Glutamatergic neuron (in vitro differentiated cells): ENCODE measurements around the gene FAN1. TPM values are rescaled to one million over a fixed set of nuclear protein-coding genes. Genes with fewer than 3 reads are reported as not detected.

Experiments used
- DNase-seq: peaks from one replicate; pipeline ENCODE4 v3.0.0; 2022
- H3K27ac Mint-ChIP-seq: one replicate; pipeline ENCODE4 v1.8.0; 2020; ENCODE audit warnings: mild to moderate bottlenecking, mixed read lengths, inconsistent platforms; ENCODE audit not compliant: unreplicated experiment
- H3K27me3 Mint-ChIP-seq: one replicate; pipeline ENCODE4 v1.8.0; 2020; ENCODE audit warnings: mild to moderate bottlenecking, moderate library complexity, mixed read lengths, inconsistent platforms; ENCODE audit not compliant: unreplicated experiment
- H3K36me3 Mint-ChIP-seq: one replicate; pipeline ENCODE4 v1.8.0; 2020; ENCODE audit warnings: mild to moderate bottlenecking, mixed read lengths, inconsistent platforms; ENCODE audit not compliant: unreplicated experiment
- H3K4me1 Mint-ChIP-seq: one replicate; pipeline ENCODE4 v1.8.0; 2020; ENCODE audit warnings: mild to moderate bottlenecking, low read depth, mixed read lengths, inconsistent platforms; ENCODE audit not compliant: unreplicated experiment
- H3K4me3 Mint-ChIP-seq: one replicate; pipeline ENCODE4 v1.8.0; 2020; ENCODE audit warnings: mild to moderate bottlenecking, mixed read lengths, inconsistent platforms; ENCODE audit not compliant: unreplicated experiment
- H3K9me3 Mint-ChIP-seq: one replicate; pipeline ENCODE4 v1.8.0; 2020; ENCODE audit warnings: mild to moderate bottlenecking, moderate library complexity, mixed read lengths, inconsistent platforms; ENCODE audit not compliant: unreplicated experiment
- total RNA-seq: library from RNA; stranded (reverse); fragmentation: NEBNext Ultra II Directional; extraction: Animal tissue kit (Norgen Biotek cat#: 25700); gene quantifications from one replicate; pipeline ENCODE4 v1.2.1, GENCODE V29; 2021; ENCODE audit not compliant: unreplicated experiment
- TF ChIP-seq, protein P1 (sequence below): fragments of 200-600 bp; sonication (generic); IDR thresholded peaks from one replicate; pipeline ENCODE4 v1.5.0; 2021; ENCODE audit not compliant: partially characterized antibody, unreplicated experiment

FAN1 gene
- total RNA-seq, 1 donor from 2014 or later, result 22.9 TPM

DNA sequence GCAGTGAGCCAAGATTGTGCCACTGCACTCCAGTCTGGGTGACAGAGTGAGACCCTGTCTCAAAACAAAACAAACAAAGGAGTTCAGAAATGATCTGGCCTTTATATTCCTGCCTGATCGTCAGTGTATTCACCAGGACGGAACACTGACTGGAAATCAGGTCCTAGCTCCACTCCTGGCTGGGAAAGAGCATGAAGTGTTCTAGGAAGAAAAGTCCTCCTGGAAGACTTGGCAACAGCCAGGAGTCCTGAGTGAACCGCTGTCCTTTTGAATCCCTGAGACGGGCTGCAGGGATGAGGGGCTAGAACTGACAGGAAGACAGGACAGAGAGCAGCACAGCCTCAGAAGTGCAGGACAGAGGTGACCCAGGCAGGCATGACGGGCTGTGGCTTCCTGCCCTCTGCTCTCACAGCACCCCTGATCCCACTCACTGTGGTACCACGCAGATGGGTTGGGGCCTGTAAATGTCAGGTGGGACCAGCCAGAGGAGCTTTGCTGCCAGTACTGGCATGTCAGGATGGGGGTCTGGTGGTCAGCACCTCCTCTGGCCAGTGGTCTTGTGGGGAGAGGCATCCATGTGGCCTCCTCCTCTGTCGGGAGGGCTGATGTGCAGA, 23.5 kb downstream of the FAN1 start:
- no peak overlapping the region for H3K27ac Mint-ChIP-seq
- H3K27me3 Mint-ChIP-seq, result peaks cover 10% of the 10 kb centered on the region
- DNase-seq, result no peak
- H3K9me3 Mint-ChIP-seq, result peaks cover 5% of the 10 kb centered on the region
- peaks cover 42% of the 10 kb centered on the region for H3K4me1 Mint-ChIP-seq
- no peaks in the 10 kb centered on the region for H3K36me3 Mint-ChIP-seq
- TF ChIP-seq, protein P1, sequence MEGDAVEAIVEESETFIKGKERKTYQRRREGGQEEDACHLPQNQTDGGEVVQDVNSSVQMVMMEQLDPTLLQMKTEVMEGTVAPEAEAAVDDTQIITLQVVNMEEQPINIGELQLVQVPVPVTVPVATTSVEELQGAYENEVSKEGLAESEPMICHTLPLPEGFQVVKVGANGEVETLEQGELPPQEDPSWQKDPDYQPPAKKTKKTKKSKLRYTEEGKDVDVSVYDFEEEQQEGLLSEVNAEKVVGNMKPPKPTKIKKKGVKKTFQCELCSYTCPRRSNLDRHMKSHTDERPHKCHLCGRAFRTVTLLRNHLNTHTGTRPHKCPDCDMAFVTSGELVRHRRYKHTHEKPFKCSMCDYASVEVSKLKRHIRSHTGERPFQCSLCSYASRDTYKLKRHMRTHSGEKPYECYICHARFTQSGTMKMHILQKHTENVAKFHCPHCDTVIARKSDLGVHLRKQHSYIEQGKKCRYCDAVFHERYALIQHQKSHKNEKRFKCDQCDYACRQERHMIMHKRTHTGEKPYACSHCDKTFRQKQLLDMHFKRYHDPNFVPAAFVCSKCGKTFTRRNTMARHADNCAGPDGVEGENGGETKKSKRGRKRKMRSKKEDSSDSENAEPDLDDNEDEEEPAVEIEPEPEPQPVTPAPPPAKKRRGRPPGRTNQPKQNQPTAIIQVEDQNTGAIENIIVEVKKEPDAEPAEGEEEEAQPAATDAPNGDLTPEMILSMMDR, result no peak
- H3K4me3 Mint-ChIP-seq, result no peak overlapping the region

DNA sequence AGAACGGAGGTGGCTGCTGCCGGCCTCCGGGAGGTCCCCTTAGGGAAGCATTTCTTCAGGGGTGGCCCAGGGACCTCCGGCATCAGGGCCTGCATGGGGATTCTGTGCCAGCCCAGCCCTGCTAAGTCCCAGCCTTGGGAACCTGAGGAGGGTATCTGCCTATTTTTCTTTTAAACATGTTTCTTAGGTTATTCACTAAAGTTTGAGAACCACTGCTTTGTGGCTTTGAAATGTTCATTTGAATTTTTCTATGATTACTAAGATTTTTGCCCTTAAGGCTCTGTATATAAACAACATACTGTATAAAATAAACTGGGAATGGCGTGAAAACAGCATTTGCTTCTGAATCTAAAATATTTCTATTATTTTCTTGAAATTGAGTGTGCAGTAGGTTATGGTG, 24.4 kb downstream of the FAN1 start:
- no peak overlapping the region for H3K4me3 Mint-ChIP-seq
- H3K27ac Mint-ChIP-seq, result peak overlapping the region; percentile 64
- peaks cover 34% of the 10 kb centered on the region for H3K4me1 Mint-ChIP-seq
- H3K36me3 Mint-ChIP-seq, result no peaks in the 10 kb centered on the region
- H3K9me3 Mint-ChIP-seq, result peaks cover 5% of the 10 kb centered on the region
- DNase-seq, result no peak
- TF ChIP-seq, protein P1, result no peak
- H3K27me3 Mint-ChIP-seq, result peaks cover 10% of the 10 kb centered on the region

DNA sequence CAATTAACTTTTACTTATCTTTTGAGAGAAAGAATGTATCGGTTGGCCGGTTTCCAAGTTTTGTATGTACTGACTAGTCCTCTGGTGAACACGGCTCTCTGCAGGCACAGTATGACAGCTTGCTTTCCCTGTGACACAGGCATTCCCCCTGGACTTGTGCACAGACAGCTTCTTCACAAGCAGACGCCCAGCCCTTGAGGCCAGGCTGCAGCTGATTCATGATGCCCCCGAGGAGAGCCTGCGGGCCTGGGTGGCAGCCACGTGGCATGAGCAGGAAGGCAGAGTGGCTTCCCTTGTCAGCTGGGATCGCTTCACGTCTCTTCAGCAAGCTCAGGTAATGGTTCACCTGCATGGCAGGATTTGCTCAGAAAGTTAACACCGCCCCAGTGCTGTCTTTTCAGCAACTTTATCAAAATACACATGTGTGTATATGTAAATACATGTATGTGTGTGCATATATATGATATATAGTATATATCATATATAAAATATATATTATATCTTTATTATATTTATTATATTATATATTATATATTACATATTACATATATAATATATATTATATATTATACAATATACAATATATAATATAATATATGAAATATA, 25.5 kb downstream of the FAN1 start:
- TF ChIP-seq, protein P1, result no peak
- peak overlapping the region; percentile 16 for H3K4me3 Mint-ChIP-seq
- H3K27me3 Mint-ChIP-seq, result peaks cover 8% of the 10 kb centered on the region
- peak overlapping the region; percentile 91 for H3K27ac Mint-ChIP-seq
- H3K36me3 Mint-ChIP-seq, result no peaks in the 10 kb centered on the region
- peaks cover 5% of the 10 kb centered on the region for H3K9me3 Mint-ChIP-seq
- peaks cover 26% of the 10 kb centered on the region for H3K4me1 Mint-ChIP-seq
- DNase-seq, result peak; percentile 81

DNA sequence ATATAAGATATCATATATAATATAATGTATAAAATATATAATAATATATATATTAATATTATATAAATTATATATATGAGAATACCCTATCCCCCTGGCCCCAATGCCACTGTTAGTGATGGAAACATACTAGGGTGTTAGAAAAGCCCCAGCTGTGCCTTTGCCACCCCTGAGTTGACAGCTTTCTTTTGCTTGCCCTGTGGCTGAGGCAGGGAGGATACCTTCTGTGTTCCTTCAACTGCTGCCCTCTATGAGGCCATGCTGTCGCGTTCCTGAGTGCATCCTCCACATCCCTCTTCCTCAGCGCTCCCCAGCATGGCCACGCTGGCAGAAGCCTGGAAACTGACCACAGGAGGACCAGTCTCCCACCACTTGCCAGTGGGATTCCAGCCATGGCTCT, 26.3 kb downstream of the FAN1 start:
- Mint-ChIP-seq H3K4me3 (no peak overlapping the region), H3K27me3 (peaks cover 8% of the 10 kb centered on the region), H3K9me3 (peaks cover 5% of the 10 kb centered on the region), H3K27ac (peak overlapping the region; percentile 28), H3K4me1 (peaks cover 23% of the 10 kb centered on the region), H3K36me3 (no peaks in the 10 kb centered on the region)
- no peak for DNase-seq
- TF ChIP-seq, protein P1, result no peak

DNA sequence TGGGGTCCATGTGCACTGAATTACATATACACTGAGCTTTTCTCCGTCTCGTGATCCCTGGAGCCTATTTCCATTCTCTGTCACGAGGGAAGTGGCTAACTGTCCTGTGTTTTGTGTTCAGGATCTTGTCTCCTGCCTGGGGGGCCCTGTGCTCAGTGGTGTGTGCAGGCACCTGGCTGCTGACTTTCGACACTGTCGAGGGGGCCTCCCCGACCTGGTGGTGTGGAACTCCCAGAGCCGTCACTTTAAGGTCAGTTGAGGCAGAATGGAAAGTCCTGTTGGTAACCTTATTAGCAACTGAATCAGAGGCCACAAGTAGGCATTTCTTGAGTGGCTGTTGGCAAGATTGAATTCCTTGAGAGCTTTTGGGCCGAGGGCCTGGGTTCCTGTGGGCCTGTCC, 26.7 kb downstream of the FAN1 start:
- TF ChIP-seq, protein P1, result no peak
- no peak overlapping the region for H3K4me3 Mint-ChIP-seq
- peaks cover 8% of the 10 kb centered on the region for H3K27me3 Mint-ChIP-seq
- DNase-seq, result no peak
- H3K4me1 Mint-ChIP-seq, result peaks cover 23% of the 10 kb centered on the region
- H3K27ac Mint-ChIP-seq, result peak overlapping the region; percentile 28
- H3K36me3 Mint-ChIP-seq, result no peaks in the 10 kb centered on the region
- peaks cover 5% of the 10 kb centered on the region for H3K9me3 Mint-ChIP-seq
